NB4 (cell line): ENCODE measurements around the gene TXLNB.
"Not testable (repeated sequence)": the region's sequence is repeated elsewhere in the genome, so short reads cannot be mapped to it uniquely, and the experiment has no call there.

Source experiments
- CTCF ChIP-seq: IDR thresholded peaks from one replicate; pipeline ENCODE4 v1.5.1; 2012; ENCODE audit warnings: low read depth, low read length
- TF ChIP-seq, protein P1 (sequence below): IDR thresholded peaks from 2 replicates; pipeline ENCODE4 v1.6.1; 2011; ENCODE audit warnings: low read depth, low read length

GRCh38 chr6:139210766-139211165 lies 81.0 kb downstream of the TXLNB start:
- TF ChIP-seq, protein P1, sequence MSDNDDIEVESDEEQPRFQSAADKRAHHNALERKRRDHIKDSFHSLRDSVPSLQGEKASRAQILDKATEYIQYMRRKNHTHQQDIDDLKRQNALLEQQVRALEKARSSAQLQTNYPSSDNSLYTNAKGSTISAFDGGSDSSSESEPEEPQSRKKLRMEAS, result not testable (repeated sequence)
- TF ChIP-seq CTCF, result not testable (repeated sequence)
